ENCODE results near the gene SHC4.

GRCh38 chr15:48889925-48890324, 73.8 kb downstream of the SHC4 start:
- TF ChIP-seq CTCF (optimal IDR thresholded peaks at IDR 0.05 in 1 of 3, IDR thresholded peaks at IDR 0.05 in 1 of 3, conservative IDR thresholded peaks at IDR 0.05 in 1 of 3; ENCODE audit: extremely low read depth in 1 of 3, insufficient read depth in 2 of 3, low read length in 3 of 3) (no peak), EZH2 (IDR thresholded peaks at IDR 0.05; ENCODE audit: low read length) (no peak)
